ENCODE results near the gene NTRK2.

The NTRK2 gene

DNA sequence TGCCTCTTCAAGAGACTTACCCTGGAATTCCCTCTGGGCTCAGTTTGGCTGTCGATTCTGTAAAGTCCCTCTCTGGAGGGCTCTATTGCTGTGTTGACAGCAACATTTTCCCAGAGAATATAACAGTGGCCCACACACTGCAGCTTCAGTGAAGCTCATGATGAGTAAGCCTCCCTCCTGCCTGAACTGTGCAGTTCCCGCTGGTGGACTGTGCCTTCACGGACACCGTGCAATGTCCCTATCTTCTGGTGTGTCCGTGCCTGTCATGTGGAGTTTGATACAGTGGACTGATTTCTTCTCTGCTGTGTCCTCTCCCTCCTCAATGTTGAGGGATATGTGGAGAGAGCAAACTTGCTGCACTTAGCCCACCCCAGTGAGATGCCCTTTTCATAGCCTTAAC is 109.0 kb downstream of the NTRK2 start:
- no peaks in the 10 kb centered on the region for H3K9me3 ChIP-seq (ENCODE audit: control insufficient read depth, low read length)
- no peak overlapping the region for H3K4me3 ChIP-seq (ENCODE audit: extremely low read depth, insufficient read depth, low read length, poor library complexity, severe bottlenecking)
- no peaks in the 10 kb centered on the region for H3K4me1 ChIP-seq (ENCODE audit: control insufficient read depth, insufficient read depth, low read length, poor library complexity, severe bottlenecking)
- H3K27ac ChIP-seq (ENCODE audit: low read depth, low read length, severe bottlenecking), result no peak overlapping the region
- 92 to 94% methylated on average over 5 of the region's 5 CpGs for WGBS, 2 experiments (ENCODE audit: insufficient coverage in 2 of 2)
- H3K36me3 ChIP-seq (ENCODE audit: control insufficient read depth, insufficient read depth, low read length), result no peaks in the 10 kb centered on the region

DNA sequence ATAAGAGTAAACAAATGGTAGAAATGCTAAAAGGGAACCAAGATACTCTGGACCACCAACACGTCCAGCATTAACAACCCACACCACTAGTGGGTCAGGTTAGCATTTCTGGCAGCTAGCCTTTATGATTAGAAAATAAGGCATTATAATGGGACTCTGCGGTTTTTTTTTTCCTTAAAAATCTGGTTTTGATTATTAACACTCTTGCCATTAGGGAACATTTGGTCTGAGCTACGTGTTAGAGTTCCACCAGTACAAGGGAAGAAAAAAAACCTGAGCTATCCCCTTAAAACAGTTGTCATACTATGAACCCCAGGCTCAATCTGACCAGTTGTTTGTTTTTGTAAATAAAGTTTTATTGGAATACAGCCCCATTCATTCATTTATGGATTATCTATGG is 110.4 kb downstream of the NTRK2 start:
- H3K4me1 ChIP-seq (ENCODE audit: control insufficient read depth, insufficient read depth, low read length, poor library complexity, severe bottlenecking), result no peaks in the 10 kb centered on the region
- H3K4me3 ChIP-seq (ENCODE audit: extremely low read depth, insufficient read depth, low read length, poor library complexity, severe bottlenecking), result no peak overlapping the region
- no peaks in the 10 kb centered on the region for H3K36me3 ChIP-seq (ENCODE audit: control insufficient read depth, insufficient read depth, low read length)
- no peaks in the 10 kb centered on the region for H3K9me3 ChIP-seq (ENCODE audit: control insufficient read depth, low read length)
- H3K27ac ChIP-seq (ENCODE audit: low read depth, low read length, severe bottlenecking), result no peak overlapping the region
- WGBS, 2 experiments (ENCODE audit: insufficient coverage in 2 of 2), result 80% methylated on average over 1 of the region's 3 CpGs; no CpG with 5 or more reads in 1 of the 2 experiments

DNA sequence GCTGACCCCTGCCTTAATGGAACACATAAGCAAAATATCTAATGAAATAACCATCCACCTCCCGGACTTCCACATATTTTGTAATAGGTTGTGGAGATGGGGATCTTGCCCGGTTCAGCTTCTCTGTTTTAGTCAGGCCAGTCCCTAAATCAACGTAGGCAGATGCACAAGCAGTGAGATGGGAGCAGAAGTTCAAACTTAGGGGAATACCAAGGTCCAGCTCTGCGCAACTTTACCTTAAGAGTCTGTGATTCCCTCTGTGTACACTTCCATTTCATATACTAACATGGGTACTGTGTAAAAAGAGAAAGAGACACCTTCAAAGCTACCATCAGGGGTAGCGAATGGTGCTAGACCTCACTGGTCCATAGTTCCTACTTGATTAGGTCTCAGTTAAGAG is 110.9 kb downstream of the NTRK2 start:
- no peak overlapping the region for H3K27ac ChIP-seq (ENCODE audit: low read depth, low read length, severe bottlenecking)
- H3K4me1 ChIP-seq (ENCODE audit: control insufficient read depth, insufficient read depth, low read length, poor library complexity, severe bottlenecking), result no peaks in the 10 kb centered on the region
- 95 to 100% methylated on average over 2 to 3 of the region's 5 CpGs for whole genome bisulfite sequencing, 2 experiments (ENCODE audit: insufficient coverage in 2 of 2)
- H3K4me3 ChIP-seq (ENCODE audit: extremely low read depth, insufficient read depth, low read length, poor library complexity, severe bottlenecking), result no peak overlapping the region
- no peaks in the 10 kb centered on the region for H3K36me3 ChIP-seq (ENCODE audit: control insufficient read depth, insufficient read depth, low read length)
- H3K9me3 ChIP-seq (ENCODE audit: control insufficient read depth, low read length), result no peaks in the 10 kb centered on the region

DNA sequence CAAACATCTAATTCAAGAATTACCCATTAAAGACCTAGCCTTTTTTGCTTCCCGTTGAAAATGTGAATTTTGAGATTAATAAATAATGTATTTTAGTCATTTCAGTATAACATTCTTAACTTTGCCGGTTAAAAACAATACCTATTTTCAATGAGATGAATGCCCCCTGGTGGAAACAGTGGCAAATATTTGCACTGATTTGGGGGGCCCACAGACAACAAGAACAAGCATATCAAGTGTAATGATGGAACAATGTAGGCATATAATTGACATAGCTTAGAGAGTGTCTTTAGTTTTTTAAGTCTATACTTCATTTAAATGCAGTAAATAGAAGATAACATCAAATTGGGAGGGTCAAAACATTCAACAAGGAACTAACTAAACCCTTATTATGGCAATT is 111.9 kb downstream of the NTRK2 start:
- Histone ChIP-seq H3K4me1 (ENCODE audit: control insufficient read depth, insufficient read depth, low read length, poor library complexity, severe bottlenecking) (no peaks in the 10 kb centered on the region), H3K27ac (ENCODE audit: low read depth, low read length, severe bottlenecking) (no peak overlapping the region), H3K36me3 (ENCODE audit: control insufficient read depth, insufficient read depth, low read length) (no peaks in the 10 kb centered on the region), H3K9me3 (ENCODE audit: control insufficient read depth, low read length) (no peaks in the 10 kb centered on the region), H3K4me3 (ENCODE audit: extremely low read depth, insufficient read depth, low read length, poor library complexity, severe bottlenecking) (no peak overlapping the region)
- no CpG with 5 or more reads among the region's 2 CpGs for WGBS, 2 experiments (ENCODE audit: insufficient coverage in 2 of 2)

DNA sequence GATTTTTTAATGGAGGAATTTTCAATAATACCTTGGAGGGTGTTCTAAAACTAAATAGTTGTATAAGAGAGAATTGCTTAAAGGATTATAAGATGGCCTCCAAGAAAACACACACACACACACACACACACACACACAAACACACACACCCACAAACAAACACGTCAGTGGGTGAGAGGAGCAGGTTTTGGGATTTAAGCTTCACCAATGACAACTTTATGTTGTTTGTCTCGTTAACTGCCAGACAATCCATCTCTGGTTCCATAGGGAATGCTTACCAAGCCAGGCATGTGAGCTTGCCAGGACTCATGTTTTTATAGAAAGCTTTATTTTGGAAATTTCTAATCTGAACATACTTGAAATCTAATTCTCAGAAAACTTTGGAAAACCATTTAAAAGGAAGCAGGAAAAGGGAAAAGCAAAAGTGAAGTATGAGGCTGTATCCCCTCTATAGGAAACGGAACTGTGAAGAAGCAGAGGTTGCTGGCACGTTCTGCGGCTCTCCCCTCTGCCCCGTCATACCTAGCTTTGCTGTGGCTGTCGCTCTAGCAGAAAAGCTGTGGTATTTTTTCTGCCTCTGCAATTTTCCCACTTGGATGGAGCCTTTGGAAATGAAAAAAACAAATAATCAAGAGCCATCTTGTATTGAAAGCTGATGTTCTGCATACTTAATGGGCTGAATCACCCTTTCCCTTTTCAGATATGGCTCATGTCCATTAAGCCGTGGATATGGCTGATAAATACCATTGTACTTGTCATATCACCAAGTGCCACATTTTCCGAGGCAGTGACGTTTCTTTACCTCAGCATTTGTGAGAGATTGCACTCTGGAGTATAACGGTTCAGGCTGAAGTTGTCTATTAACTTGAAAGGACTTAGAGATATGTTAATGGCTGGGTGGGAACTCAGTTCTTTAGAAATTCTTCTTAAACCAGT is 112.7 kb downstream of the NTRK2 start:
- no peaks in the 10 kb centered on the region for H3K9me3 ChIP-seq (ENCODE audit: control insufficient read depth, low read length)
- H3K4me1 ChIP-seq (ENCODE audit: control insufficient read depth, insufficient read depth, low read length, poor library complexity, severe bottlenecking), result no peaks in the 10 kb centered on the region
- H3K4me3 ChIP-seq (ENCODE audit: extremely low read depth, insufficient read depth, low read length, poor library complexity, severe bottlenecking), result no peak overlapping the region
- no peak overlapping the region for H3K27ac ChIP-seq (ENCODE audit: low read depth, low read length, severe bottlenecking)
- no peaks in the 10 kb centered on the region for H3K36me3 ChIP-seq (ENCODE audit: control insufficient read depth, insufficient read depth, low read length)
- WGBS, 2 experiments (ENCODE audit: insufficient coverage in 2 of 2), result 97 to 100% methylated on average over 3 to 5 of the region's 11 CpGs

DNA sequence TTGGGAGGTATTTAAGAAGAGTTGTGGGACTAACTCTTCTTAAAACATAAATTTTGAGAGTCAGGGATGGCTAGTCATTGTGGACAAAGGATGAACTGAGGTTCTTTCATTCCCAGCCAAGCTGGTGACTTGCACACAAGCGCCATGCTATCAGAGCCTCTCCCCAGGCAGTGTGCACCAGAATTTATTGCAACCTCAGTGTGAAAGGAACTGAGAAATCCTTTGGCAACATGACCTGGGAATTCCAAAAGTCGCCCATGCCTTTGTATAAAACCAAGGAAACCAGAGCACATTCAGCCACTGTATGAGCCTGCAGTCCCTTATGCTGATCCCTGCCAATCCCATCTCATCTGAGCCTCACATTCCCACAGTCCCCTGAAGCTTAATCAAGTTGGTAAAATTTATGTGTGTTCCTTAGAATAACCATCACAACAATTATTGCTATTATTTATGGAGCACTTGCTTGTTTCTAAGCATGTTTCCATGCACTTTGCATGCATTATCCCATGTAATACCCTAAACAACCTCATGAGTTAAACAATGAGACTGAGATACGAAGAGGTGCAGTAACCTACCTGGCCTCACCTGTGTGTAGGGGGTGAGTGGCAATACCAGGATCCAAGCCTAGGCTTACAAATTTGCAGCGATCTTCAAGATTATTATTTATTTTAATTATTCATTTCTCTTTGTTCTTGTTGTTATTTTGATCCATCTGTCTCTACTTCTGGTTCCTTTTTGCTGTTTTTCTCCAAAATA is 116.4 kb downstream of the NTRK2 start:
- Histone ChIP-seq H3K36me3 (ENCODE audit: control insufficient read depth, insufficient read depth, low read length) (no peaks in the 10 kb centered on the region), H3K9me3 (ENCODE audit: control insufficient read depth, low read length) (no peaks in the 10 kb centered on the region), H3K4me1 (ENCODE audit: control insufficient read depth, insufficient read depth, low read length, poor library complexity, severe bottlenecking) (no peaks in the 10 kb centered on the region), H3K4me3 (ENCODE audit: extremely low read depth, insufficient read depth, low read length, poor library complexity, severe bottlenecking) (no peak overlapping the region), H3K27ac (ENCODE audit: low read depth, low read length, severe bottlenecking) (no peak overlapping the region)
- WGBS, 2 experiments (ENCODE audit: insufficient coverage in 2 of 2), result 76 to 94% methylated on average over 2 of the region's 4 CpGs

DNA sequence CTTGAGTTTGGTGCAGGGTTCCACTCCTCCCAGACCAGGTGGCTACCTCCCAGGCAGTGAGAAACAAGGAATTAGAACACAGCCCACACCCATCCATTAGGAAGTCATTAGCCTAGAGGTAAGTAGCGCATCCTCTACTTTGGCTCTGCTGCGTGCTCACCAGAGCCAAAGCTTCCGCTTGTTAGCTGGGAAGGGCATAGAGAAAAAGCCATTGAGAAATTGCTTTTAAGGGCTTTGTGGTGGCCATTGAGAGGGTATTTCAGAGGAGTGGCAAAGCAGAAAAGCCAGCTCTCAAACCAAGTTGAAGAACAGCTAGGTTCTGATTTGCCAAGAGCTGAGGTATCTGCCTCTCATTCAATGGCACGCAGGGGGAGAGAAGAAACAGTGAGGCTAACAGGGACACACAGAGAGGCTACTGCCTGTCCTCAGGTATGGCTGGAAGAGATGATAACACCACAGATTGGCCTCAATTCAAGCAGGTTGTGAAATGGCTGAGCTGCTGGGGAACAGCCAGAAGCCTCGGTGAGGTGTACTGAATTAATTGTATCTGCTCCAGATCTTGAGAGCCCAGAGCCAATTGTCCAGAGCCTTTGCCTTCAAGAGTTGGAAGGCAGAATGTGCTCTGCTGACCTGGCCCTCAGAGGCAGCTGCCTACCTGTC is 119.4 kb downstream of the NTRK2 start:
- H3K9me3 ChIP-seq (ENCODE audit: control insufficient read depth, low read length), result no peaks in the 10 kb centered on the region
- WGBS, 2 experiments (ENCODE audit: insufficient coverage in 2 of 2), result 94 to 98% methylated on average over 3 to 4 of the region's 5 CpGs
- H3K36me3 ChIP-seq (ENCODE audit: control insufficient read depth, insufficient read depth, low read length), result no peaks in the 10 kb centered on the region
- H3K4me3 ChIP-seq (ENCODE audit: extremely low read depth, insufficient read depth, low read length, poor library complexity, severe bottlenecking), result no peak overlapping the region
- H3K27ac ChIP-seq (ENCODE audit: low read depth, low read length, severe bottlenecking), result no peak overlapping the region
- H3K4me1 ChIP-seq (ENCODE audit: control insufficient read depth, insufficient read depth, low read length, poor library complexity, severe bottlenecking), result no peaks in the 10 kb centered on the region

DNA sequence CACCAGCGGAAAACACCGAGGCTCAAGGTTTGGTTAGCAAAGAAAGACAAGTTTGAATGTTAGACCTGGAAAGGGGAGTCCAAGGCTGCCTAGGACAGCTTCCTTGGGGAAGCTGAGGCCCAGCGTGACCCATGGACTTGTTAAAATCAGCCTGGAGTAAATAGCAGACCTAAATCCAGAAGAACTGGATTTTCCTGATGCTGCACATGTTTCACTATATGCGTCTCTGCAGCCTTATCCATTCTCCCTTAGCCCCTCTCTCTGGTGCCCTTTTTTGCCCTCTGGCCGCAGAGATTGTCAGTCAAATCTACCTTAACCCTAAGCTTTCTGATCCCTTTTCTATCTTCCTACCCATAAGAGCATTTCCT is 119.9 kb downstream of the NTRK2 start:
- H3K9me3 ChIP-seq (ENCODE audit: control insufficient read depth, low read length), result no peaks in the 10 kb centered on the region
- no peak overlapping the region for H3K27ac ChIP-seq (ENCODE audit: low read depth, low read length, severe bottlenecking)
- no peak overlapping the region for H3K4me3 ChIP-seq (ENCODE audit: extremely low read depth, insufficient read depth, low read length, poor library complexity, severe bottlenecking)
- no peaks in the 10 kb centered on the region for H3K36me3 ChIP-seq (ENCODE audit: control insufficient read depth, insufficient read depth, low read length)
- 87 to 90% methylated on average over 4 to 5 of the region's 5 CpGs for WGBS, 2 experiments (ENCODE audit: insufficient coverage in 2 of 2)
- H3K4me1 ChIP-seq (ENCODE audit: control insufficient read depth, insufficient read depth, low read length, poor library complexity, severe bottlenecking), result no peaks in the 10 kb centered on the region

DNA sequence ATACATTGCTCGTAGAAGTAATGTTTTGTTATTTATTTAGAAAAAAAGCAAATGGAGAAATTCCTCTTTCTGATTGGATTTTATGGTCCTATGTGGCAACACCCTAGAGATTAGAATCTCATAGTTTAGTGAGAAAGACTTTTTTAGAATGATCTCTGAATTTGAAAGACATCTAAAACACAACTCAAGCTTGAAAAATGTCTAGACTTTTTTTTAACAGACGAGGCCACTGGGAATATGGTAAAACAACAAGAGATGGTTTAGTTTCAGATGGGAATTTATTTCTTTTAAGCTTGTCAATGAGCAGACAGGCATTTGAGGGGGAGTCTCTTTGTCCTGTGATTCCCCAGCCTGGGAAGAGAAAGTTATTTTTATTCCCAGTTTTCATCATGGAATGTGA is 122.1 kb downstream of the NTRK2 start:
- no peak overlapping the region for H3K27ac ChIP-seq (ENCODE audit: low read depth, low read length, severe bottlenecking)
- H3K36me3 ChIP-seq (ENCODE audit: control insufficient read depth, insufficient read depth, low read length), result no peaks in the 10 kb centered on the region
- no peaks in the 10 kb centered on the region for H3K4me1 ChIP-seq (ENCODE audit: control insufficient read depth, insufficient read depth, low read length, poor library complexity, severe bottlenecking)
- H3K4me3 ChIP-seq (ENCODE audit: extremely low read depth, insufficient read depth, low read length, poor library complexity, severe bottlenecking), result no peak overlapping the region
- no peaks in the 10 kb centered on the region for H3K9me3 ChIP-seq (ENCODE audit: control insufficient read depth, low read length)
- WGBS, 2 experiments (ENCODE audit: insufficient coverage in 2 of 2), result 89 to 100% methylated on average over 1 of the region's 2 CpGs

DNA sequence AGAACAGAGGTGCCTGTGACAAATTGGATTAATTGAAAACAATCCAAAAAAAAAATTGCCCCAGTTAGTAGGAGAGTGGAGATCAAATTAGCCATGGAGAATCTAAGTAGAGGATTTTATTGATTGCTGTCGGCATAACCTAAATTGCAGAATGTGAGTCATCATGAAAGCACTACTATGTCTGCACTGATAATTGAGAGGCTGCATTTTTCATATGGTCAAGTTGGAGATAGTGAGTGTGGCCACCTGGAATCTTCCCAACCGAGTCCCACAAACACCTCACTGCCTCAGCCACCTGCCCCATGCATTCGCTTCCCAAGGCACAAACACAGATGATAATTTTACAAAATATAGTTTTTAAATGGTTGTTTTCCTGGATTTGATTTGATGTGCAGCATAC is 123.7 kb downstream of the NTRK2 start:
- Histone ChIP-seq H3K36me3 (ENCODE audit: control insufficient read depth, insufficient read depth, low read length) (no peaks in the 10 kb centered on the region), H3K27ac (ENCODE audit: low read depth, low read length, severe bottlenecking) (no peak overlapping the region), H3K4me3 (ENCODE audit: extremely low read depth, insufficient read depth, low read length, poor library complexity, severe bottlenecking) (no peak overlapping the region), H3K9me3 (ENCODE audit: control insufficient read depth, low read length) (no peaks in the 10 kb centered on the region), H3K4me1 (ENCODE audit: control insufficient read depth, insufficient read depth, low read length, poor library complexity, severe bottlenecking) (no peaks in the 10 kb centered on the region)
- 100% methylated on average over 1 of the region's 3 CpGs for WGBS, 2 experiments (ENCODE audit: insufficient coverage in 2 of 2)

Measured in mesodermal cell (in vitro differentiated cells).